Forelimb muscle (tissue), 1 donor: ENCODE results near the gene POLR2B. TPM values are rescaled to one million over a fixed set of nuclear protein-coding genes. Genes with fewer than 3 reads are reported as not detected.
"Not testable (repeated sequence)": the region's sequence is repeated elsewhere in the genome, so short reads cannot be mapped to it uniquely, and the experiment has no call there.

Experiments used
- DNase-seq: peaks from one replicate; pipeline ENCODE4 v3.0.0-alpha.2; 2013; ENCODE audit warnings: low read depth
- polyA plus RNA-seq: library from polyadenylated mRNA; unstranded; fragments of 120-200 nt; gene quantifications from one replicate; pipeline ENCODE4 v1.2.1, GENCODE V29; 2013; ENCODE audit not compliant: insufficient read length

Gene POLR2B
- polyA plus RNA-seq, 1 donor = 74.0 TPM

DNA sequence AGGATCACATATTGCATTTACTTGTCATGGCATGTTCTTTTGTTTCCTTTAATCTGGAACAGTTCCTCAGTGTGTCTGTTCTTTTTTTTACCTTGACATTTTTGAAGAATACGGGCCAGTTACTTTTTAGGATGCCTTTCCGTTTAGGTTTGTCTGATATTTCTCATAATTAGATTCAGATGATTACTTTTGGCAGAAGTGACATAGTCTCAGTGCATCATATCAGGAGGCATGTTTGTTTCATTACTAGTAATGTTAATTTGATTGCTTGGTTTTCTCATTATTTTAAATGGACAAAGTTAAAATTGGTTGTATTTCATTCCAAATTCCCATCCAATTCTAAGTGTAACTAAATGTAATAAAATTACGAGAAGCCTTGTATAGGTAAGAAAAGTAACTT lies 8.3 kb downstream of the POLR2B start:
- no peak for DNase-seq

DNA sequence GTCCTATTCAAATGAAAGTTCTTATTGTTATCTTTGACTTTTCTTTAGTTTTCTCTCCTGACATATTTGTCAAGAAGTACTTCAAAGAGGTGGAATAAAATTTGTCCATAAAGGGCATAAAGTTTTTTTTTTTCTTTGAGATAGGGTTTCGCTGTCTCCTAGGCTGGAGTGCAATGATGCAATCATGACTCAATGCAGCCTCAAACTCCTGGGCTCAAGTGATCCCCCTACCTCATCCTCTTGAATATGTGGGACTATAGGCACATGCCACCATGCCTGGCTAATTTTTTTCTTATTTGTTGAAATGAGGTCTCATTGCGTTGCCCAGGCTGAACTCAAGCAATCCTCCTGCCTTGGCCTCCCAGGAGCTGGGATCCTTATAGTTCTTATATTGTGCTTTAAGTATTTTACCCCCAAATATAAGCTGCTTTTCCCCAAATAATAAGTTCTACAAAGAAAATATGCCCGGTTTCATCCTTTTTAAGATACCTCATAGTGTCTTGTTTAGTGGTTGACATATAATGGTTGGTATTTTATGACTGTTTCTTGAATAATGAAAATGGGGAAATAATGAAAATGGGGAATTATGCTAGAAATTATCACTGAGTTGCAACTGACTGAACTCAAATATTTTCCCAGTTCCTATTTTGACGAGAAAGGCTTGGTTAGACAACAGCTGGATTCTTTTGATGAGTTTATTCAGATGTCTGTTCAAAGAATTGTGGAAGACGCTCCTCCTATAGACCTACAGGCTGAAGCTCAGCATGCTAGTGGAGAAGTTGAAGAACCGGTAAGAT lies 11.6 kb downstream of the POLR2B start:
- no peak for DNase-seq

GRCh38 chr4:56995525-56995924 lies 16.8 kb downstream of the POLR2B start:
- DNase-seq = peak; percentile 44

DNA sequence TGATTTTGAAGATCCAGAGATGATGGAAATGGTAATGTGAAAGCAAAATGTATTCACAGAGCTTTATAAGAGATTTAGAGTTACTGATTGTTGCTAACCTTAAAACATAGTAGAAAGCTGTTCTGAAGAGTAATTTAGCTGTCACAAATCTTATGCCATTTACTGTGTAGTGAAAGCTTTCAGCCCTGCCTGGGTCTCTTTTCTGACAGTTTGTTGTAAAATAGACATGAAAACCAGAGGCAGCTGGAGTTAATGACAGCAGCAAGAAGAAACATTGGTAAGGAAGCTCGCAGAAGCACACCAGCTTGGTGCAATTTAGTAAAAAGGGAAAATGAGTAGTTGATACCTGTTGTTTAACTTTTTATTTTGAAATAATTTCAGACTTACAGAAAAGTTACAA lies 21.1 kb downstream of the POLR2B start:
- DNase-seq = no peak

DNA sequence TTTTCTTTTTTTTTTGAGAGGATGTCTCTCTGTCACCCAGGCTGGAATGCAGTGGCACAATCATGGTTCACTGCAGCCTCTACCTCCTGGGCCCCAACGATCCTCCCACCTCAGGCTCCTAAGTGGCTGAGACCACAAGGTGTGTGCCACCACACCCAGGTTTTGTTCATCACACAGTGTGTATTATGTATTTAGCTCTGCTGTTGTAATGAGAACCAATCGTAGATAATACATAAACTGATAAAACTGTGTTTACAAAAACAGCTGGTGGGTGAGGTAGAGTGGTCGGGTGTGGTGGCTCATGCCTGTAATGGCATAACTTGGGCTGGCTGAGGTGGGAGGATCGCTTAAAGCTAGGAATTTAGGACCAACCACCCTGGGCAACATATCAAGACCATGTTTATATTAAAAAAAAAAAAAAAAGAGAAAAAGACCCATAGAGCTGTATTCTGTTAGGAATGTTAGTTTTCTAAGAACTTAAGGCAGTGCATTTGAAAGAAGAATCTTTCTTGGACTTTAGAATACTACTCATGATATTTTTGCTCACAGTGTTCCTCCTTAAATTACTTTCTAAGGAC lies 34.9 kb downstream of the POLR2B start:
- no peak for DNase-seq

DNA sequence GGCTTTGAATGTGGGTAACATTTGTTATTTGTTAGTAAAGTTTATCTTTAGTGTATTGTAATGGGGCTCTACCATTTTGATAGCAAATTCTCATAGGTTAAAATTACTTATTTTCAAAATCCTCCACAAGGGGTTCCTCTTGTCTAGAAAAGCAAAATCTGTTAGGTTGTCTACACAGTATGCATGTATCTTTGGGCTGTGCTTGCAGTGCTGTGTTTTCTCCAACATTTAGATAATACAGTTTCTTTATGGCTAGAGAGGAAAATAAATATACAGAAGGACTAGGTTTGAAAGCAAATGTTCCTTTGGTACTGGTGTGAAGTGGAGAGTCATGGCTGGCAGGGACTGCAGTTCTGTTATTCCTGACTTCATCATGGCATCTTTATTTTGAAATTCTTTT lies 40.3 kb downstream of the POLR2B start:
- DNase-seq = no peak

DNA sequence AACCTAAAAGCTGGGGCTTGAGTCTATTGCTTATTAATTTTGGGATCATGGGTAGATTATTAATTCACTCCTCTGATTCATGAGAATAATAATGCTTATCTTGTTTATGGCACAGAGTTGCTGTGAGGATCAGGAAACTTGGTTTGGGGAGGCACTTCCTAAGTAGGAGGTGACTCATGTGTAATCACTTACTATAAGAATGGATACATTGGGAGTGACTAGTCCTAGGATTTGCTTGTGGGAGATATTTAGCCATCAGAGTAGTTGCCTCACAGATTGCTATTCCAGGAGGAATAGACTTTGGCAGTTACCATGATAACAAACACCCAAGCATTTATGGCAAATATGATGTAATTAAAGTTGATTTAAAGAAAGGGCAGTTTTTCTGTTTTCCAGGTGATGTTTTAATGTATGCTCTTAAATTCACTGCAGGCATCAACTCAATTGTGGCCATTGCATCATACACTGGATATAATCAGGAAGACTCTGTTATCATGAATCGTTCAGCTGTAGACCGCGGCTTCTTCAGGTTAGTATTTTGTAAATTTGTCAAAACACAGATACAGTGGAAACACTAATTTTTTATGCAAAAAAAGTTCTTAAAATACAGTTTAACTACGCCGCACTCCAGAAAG lies 41.9 kb downstream of the POLR2B start:
- no peak for DNase-seq

- DNase-seq = no peak
Measured at GRCh38 chr4:57023104-57023503, 44.4 kb downstream of the POLR2B start.

GRCh38 chr4:57034520-57034919 lies 55.8 kb downstream of the POLR2B start:
- DNase-seq = no peak

- DNase-seq = no peak
Measured at GRCh38 chr4:57037982-57038604, 59.4 kb downstream of the POLR2B start.

GRCh38 chr4:57039345-57039744 lies 60.6 kb downstream of the POLR2B start:
- no peak for DNase-seq

GRCh38 chr4:57040510-57040909 lies 61.8 kb downstream of the POLR2B start:
- DNase-seq = no peak

GRCh38 chr4:57041020-57041419 lies 62.3 kb downstream of the POLR2B start:
- no peak for DNase-seq

GRCh38 chr4:57042711-57043169 lies 64.0 kb downstream of the POLR2B start:
- no peak for DNase-seq

DNA sequence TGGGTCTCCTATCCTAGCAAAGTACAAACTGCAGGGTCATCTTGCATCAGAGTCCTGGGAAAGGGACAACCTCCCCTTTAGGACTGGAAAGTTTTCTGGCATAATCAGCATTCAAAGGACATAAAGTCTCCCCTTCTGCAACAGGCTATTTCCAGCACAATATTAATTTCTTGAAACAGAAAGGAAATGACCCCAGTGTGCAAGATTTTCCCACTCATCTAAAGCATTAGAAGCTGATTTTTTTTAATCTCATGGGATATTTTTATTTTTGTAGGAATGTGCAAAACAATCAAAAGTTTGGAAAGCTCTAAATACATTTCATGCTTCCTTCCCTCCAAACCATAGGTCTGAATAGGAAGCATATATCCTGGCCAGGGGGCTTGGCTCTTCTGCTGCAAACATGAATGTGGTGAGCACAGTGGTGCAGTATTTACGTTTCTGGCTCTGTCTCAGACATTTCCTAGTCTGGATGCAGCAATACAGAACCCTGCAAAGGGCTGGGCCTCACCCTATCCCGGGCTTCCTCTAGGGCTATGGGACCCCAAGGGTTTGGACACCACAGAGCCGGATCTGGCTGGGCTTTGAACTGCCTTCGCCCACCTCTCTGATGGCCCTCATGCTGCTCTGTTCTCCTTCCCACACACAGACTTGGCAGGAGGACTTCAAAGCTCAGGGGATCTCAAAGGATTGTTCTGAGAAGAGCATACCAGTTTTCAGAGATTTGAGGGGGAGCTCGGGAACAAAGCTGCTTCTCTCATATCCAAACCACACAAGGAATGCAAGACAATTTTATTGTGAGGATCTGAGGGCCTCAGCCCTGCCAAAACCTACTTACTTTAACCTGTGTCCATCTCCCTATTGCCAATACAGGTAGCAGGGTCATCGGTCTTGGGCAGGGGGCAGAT lies 64.9 kb downstream of the POLR2B start:
- DNase-seq = peak; percentile 80

DNA sequence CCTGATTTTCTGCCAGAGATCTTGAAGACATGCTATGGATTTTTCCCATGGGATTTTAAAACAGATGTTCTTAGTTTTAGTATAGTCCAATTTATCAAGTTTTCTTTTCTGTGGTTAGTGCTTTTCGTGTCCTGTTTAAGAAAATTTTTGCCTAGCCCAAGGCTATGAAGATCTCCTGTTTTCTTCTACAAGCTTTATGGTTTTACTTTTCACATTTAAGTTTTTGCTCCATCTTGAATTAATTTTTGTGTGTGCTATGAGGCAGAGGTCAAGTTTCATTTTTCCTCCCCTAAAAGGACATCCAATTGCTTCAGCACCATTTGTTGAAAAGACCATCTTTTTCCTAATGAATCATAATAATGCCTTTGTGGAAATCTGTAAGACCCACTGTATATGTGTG lies 65.6 kb downstream of the POLR2B start:
- no peak for DNase-seq

DNA sequence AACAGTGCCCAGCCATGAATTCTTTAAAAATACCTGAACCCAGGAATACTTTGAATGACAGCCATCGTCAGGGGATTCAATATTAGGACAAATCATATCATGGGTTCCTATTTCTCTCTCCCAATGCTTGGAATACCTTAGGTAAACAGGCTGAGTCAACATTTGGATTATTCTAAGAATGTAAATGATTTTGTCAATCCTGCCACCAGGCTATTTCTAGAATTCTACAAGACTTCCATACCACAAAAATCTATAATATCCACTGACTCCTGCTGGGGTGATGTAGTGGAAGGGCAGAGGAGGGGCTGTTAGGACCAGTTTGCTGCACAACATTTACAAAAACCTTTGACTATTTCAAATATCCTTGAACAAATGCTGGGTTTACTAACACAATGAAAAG lies 66.3 kb downstream of the POLR2B start:
- no peak for DNase-seq

DNA sequence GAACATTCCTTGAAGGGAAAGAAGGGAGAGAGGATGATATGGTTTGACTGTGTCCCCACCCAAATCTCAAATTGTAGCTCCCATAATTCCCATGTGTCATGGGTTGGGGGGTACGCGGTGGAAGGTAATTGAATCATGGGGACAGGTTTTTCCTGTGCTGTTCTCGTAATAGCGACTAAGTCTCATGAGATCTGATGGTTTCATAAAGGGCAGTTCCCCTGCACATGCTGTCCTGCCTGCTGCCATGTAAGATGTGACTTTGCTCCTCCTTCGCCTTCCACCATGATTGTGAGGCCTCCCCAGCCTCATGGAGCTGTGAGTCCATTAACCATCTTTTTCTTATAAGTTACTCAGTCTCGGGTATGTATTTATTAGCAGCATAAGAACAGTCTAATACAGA lies 68.3 kb downstream of the POLR2B start:
- DNase-seq = not testable (repeated sequence)

DNA sequence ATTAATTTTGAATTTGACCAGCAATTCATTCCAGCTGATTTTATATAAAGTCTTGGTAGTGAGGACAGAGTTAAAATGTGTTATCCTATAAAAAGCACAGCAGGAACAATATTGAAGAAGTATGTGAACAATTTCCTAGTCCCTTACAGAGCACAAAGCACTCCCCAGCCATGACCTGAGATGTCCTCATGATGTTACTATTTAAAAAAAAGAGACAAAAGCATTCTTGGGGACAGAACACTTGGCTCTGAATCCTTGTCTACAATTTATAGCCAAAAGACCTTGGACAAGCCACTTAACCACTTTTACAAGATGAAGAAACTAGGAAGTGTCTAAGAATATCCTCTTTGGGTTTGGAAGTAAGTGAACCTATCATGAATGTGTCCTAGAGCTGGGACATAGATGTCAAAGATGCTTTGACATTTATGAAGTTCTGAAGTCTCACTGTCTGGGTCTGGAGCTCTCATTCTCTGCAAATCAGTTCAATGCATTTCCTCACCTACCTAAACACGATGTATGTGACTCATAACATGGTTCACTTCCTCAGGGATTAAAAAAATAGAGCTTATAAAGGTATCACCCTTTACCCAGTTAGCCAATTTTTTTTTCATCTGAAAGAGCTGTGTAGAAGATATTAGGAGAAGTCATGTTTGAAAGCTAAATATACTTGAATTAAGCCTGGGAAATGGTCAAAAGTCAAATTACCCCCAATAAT lies 70.1 kb downstream of the POLR2B start:
- no peak for DNase-seq

DNA sequence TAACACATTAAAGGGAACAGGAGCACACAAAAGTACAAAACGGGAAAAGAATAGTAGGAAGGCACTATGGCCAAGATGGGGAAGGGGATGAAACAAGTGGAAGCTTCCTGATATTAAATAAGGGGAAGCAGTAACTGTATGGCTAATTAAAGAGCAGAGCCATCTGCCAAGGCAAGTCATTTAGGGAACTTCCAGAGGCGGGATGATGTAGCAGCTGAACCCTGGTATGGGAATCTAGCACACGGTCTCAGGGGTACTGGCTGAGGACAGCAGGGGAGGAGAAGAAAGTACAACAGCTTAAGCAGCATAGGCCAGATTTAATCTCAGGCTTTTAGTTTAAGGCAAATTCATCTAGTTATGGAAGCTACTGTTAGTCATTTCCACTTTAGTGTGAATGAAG lies 72.4 kb downstream of the POLR2B start:
- no peak for DNase-seq

GRCh38 chr4:57051524-57051923 lies 72.8 kb downstream of the POLR2B start:
- DNase-seq = no peak
